Measurements from ENCODE around the gene XPO4.

DNA sequence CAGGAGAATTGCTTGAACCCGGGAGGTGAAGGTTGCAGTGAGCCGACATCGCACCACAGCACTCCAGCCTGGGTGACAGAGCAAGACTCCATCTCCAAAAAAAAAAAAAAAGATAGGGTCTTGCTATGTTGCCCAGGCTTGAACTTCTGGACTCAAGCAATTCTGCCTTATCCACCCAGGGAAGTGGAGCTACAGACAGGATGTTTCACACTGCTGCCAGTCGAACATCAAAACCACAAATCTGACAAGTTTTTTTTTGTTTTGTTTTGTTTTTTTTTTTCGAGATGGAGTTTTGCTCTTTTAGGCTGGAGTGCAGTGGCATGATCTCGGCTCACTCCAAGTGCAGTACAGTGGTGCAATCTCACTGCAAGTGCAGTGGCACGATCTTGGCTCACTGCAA, 10.8 kb downstream of the XPO4 start:
- TF ChIP-seq, protein P1, sequence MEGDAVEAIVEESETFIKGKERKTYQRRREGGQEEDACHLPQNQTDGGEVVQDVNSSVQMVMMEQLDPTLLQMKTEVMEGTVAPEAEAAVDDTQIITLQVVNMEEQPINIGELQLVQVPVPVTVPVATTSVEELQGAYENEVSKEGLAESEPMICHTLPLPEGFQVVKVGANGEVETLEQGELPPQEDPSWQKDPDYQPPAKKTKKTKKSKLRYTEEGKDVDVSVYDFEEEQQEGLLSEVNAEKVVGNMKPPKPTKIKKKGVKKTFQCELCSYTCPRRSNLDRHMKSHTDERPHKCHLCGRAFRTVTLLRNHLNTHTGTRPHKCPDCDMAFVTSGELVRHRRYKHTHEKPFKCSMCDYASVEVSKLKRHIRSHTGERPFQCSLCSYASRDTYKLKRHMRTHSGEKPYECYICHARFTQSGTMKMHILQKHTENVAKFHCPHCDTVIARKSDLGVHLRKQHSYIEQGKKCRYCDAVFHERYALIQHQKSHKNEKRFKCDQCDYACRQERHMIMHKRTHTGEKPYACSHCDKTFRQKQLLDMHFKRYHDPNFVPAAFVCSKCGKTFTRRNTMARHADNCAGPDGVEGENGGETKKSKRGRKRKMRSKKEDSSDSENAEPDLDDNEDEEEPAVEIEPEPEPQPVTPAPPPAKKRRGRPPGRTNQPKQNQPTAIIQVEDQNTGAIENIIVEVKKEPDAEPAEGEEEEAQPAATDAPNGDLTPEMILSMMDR (IDR thresholded peaks at IDR 0.05): no peak
- TF ChIP-seq POLR2A (IDR thresholded peaks at IDR 0.05): no peak
